ENCODE results near the gene ABCC3.

GRCh38 chr17:50708050-50709000 lies 73.6 kb downstream of the ABCC3 start:
- TF ChIP-seq CTCF (IDR thresholded peaks at IDR 0.05; ENCODE audit: insufficient read depth, low read length) (no peak), POLR2AphosphoS5 (IDR thresholded peaks at IDR 0.05; ENCODE audit: low read depth) (no peak), REST (IDR thresholded peaks at IDR 0.05; ENCODE audit: insufficient replicate concordance, low read depth) (no peak)

Measured in HL-60 (cell line).